ENCODE data around the gene FSD2.
"Not testable (repeated sequence)": the region's sequence is repeated elsewhere in the genome, so short reads cannot be mapped to it uniquely, and the experiment has no call there.

The FSD2 gene

GRCh38 chr15:82790321-82790720 is 15.5 kb downstream of the FSD2 start:
- no peak for DNase-seq

DNA sequence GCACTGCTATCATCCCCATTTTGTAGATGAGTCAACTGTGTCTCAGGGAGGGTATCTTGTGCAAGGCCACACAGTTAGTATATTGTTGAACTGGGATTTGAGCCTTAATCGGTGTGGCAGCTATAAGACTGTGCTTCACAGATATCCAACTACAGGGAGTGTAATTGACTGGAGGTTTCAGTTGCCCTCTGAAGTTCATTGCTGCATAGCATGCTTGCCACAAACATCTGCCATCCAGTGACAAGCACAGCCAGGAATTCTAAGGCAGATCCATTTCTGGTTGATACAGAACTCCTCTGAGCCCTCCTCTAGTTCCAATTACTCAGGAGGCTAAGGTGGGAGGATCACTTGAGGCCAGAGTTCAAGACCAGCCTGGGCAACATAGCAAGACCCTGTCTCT is 16.4 kb downstream of the FSD2 start:
- no peak for DNase-seq

GRCh38 chr15:82788496-82788895 is 17.4 kb downstream of the FSD2 start:
- no peak for DNase-seq

DNA sequence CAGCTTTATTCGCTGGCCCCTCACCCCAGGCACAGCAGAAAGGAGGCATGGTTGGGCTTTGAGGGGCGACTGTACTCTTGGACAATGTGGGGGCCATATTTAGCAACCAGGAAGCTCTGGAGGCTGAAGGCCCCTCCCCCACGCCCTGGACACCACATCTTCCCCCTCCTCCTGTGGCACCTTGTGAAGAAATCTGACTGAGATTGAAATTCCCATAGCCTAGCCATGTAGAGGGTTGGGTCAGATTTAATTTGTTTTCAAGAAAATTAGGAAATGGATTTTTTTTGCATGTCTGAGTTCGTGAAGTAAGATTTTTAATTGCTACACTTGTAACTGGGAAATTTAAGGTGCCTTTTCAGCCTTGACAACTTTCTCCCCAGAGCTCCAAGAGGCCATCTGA is 24.5 kb downstream of the FSD2 start:
- no peak for DNase-seq

DNA sequence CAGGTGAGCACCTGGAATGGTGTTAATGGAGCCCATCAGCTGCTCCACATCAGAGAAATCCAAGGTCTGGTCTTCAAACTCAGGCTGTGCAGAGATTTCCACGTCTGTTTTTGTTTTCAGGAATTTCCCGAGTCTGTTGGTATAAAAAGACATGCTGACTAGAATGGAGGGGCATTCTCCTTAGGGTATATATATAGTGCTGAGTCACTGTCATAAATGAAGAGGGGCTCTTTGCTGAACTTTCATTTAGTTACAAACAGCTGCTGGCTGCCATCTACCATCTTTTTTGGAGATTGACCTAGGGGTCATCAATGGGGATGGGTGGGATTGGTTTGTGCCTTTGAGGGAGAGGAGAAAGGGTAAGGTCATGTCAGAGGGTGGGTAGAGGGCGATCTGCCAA is 27.1 kb downstream of the FSD2 start:
- DNase-seq: no peak

GRCh38 chr15:82774496-82774895 is 31.4 kb downstream of the FSD2 start:
- DNase-seq: no peak

- DNase-seq: no peak
Measured at GRCh38 chr15:82771789-82772607, 33.9 kb downstream of the FSD2 start.

- no peak for DNase-seq
Measured at GRCh38 chr15:82768414-82769054, 37.3 kb downstream of the FSD2 start.

DNA sequence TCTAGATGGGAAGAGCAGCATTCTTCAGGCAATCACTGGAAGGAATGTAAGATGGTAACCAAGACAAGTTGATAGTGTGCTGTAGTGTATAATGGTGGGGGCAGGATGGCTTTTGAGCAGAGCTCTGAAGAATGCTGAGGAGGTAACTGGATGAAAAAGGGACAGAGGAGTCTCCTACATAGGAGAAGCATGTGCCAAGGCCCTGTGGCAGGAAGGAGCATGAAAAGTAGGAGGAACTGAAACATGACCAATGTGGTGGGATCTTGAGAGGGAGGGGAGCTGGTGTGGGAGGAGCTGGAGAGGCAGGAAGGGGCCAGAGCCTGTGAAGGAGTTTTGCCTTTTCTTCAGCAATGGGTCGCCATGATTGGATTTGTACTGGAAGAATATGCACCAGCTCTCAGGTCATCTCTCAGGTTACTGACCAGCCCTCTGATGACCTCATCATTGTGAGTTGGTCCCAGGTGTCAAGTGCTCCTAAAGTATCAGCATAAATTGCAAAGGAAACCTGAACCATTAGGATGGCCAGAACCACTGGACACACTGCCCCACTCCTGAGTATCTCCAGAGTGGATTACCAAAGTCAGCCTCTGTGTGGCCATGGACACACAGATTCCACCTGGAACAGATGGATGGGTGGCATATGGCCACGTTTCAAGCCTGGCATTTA is 38.6 kb downstream of the FSD2 start:
- no peak for DNase-seq

GRCh38 chr15:82766201-82766600 is 39.7 kb downstream of the FSD2 start:
- DNase-seq: not testable (repeated sequence)

DNA sequence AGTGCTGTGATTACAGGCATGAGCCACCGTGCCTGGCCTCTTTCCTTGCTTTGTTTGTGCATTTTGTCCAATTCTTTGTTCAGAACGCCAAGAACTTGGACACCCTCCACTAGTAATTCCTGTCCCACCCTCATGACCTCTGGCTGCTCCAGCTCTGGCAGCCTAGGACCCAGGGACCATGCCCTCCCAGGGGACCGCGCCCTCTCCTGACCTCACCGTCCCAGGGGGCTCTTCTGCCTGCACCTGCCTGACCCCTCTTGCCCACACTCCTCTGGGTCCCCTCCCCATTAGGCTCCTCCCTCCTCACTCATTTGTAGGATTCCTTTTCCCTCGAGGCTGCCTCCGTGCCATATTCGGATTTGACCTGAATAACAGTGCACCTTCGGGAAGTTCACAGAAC is 41.1 kb downstream of the FSD2 start:
- DNase-seq: no peak

DNA sequence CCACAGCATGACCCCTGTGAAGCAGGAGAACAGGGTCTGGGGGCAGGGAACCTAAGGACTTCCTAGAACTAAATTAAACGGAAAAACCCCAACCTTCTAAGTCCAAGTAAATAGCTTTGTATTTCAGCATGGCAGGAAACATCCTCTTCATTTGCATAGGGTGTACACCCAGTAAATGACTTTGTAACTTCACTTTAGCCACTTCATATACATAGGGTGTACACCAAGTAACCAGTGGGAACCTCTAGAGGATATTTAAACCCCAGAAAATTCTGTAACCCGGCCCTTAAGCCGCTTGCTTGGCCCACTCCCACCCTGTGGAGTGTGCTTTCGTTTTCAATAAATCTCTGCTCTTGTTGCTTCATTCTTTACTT is 41.8 kb downstream of the FSD2 start:
- DNase-seq: no peak

DNA sequence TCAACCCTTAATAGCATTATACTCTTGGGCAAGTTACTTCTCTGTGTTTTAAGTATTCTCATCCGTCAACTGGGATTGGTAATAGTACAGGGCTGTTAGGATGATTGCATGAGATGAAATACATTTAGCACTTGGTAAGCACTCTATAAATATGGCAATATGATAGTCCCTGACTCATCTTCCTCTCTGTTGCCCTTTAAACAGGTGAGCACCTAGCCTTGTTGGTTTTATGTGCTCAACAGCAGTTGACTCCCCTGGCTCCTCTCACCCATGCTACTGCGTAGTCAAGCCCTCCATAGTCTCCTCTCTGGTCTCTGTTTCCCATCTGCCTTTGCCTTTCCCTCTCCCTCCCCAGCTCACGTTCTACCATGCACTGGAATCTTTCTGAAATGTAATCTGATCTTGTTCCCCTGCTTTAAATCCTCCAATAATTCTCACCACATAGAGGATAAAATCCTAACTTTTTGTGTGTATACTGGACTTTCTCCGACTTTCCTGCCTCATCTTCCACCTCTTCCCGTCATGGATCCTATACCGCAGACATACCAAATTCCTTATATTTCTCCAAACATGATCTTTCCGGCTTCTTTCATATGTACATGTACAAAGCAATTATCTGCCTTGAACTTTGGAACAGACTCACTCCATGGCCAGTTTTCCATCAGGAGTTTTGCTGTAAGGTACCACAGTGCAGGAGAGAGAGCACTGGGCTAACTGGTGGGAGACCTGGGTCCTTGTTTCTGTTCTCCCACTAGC is 42.3 kb downstream of the FSD2 start:
- no peak for DNase-seq

DNA sequence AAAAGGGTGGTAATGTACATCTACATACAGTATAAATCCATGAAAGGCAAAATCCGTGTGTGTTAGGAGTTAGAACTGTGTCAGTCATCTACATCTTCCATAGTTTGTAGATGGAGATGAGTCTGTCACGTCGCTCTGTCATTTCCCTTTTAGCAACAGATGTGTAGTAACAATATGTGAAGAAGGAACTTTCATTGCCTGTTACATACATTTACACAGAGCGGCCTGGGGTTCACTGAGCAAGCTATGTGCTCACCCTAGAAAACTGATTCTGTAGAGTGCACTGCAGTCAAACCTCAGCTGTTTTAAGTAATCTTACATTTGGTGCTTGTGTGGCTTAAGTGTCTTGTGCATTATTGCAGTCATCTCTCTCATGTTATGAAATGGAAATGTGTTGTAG is 54.6 kb downstream of the FSD2 start:
- DNase-seq: no peak

DNA sequence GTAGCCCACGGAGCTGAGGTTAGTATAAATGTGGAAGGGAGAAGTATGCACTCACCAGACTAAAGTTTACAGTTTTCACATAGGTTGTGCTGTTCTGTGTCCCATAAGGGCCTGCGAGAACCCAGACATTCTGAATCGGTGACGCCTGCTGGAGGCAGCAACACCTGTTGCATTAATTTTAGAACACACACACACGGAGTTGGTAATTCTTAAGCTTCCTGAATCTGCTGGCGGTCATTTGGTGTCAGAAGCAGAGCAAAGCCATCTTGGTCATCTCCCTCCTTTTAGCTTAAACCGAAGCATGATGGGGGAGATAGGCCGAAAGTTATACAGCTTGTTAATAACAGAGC is 55.1 kb downstream of the FSD2 start:
- DNase-seq: no peak

DNA sequence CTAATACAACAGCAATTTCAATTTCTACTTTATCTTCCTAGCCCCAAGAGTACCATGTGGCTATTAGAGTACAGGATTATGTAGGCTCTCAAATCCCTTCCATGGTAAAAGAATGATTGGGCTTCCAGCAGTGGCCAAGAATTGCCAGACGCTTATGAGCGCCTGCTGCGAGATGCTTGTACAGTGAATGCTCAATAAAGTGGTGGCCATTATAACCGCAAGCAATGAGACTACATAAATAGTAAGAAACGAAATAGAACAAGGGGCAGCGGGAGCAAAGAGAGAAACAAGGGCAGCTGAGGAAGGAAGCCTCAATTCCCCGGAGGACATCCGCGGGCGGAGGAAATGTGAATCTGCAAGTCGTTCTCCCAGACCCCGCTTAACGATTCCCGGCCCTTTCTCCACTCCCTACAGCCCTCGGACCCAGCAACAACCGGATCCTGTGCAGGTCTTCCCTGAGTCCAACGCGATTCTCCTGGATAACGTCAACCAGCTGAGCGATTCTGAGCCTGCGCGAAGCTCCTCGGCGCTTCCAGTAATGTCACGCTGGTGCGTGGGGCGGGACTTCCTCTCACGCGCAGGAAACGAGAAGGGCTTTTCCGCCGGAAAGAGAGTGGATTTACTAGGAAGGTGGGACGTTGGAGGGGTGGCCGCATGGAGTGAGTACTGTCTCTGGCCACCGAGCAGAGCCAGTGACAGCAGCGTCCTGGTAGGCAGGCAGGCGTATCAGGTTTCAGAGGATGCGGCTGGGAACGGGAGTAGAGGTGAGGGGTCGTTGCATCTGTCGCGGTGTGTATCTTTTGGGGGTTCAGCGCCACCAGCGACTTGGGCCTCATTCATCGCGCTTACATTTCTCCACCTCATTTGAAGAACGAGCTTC is 55.7 kb downstream of the FSD2 start:
- DNase-seq: peak; percentile 85

DNA sequence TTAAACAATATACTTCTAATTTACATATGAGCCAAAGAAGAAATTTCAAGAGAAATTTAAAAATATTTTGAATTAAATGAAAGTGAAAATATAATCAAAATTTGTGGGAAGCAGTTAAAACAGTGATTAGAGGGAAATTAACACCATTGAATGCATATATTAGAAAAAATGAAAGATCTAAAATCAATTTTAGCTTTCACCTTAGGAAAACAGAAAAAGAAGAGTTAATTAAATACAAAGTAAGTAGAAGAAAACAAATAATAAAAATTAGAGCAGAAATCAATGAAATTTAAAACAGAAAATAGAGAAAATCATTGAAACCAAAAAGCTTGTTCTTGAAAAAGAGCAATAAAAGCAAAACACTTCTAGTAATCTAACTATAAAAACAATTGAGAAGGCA is 57.6 kb downstream of the FSD2 start:
- DNase-seq: no peak

DNA sequence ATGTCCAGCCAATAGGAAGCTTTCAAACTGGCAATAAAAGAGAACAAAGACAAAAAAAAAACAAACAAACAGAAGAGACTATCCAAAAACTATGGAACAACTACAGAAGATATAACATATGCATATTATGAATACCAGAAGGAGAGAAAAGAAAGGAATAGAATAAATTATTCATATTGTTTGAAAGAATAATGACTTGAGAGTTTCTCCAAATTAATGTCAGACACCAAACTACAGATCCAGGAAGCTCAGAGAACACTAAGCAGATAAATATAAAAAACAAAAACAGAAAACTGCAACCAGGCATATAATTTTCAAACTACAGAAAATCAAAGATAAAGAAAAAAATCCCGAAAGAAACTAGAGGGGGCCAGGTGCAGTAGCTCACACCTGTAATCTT is 62.1 kb downstream of the FSD2 start:
- no peak for DNase-seq

- no peak for DNase-seq
Measured at GRCh38 chr15:82742134-82742533, 63.7 kb downstream of the FSD2 start.

GRCh38 chr15:82739086-82739485 is 66.8 kb downstream of the FSD2 start:
- no peak for DNase-seq

- DNase-seq: no peak
Measured at GRCh38 chr15:82737975-82738374, 67.9 kb downstream of the FSD2 start.

GRCh38 chr15:82731527-82731926 is 74.3 kb downstream of the FSD2 start:
- no peak for DNase-seq
